Osteoblast (primary cell): ENCODE data around the gene EGLN3. TPM values are rescaled to one million over a fixed set of nuclear protein-coding genes. Genes with fewer than 3 reads are reported as not detected.

Source experiments
- DNase-seq: peaks from one replicate; pipeline ENCODE4 v3.0.0; 2011; ENCODE audit warnings: low spot score, mixed read lengths; ENCODE audit not compliant: insufficient read length; ENCODE audit errors: missing footprints
- H2AFZ ChIP-seq: 2 replicates; pipeline ENCODE4 v1.6.0; 2011; ENCODE audit warnings: mild to moderate bottlenecking, low read length
- H3K27ac ChIP-seq: 2 replicates; pipeline ENCODE4 v1.5.1; 2011; ENCODE audit warnings: mild to moderate bottlenecking, low read depth, low read length, moderate library complexity
- H3K27me3 ChIP-seq: 2 replicates; pipeline ENCODE4 v1.6.0; 2012; ENCODE audit warnings: mild to moderate bottlenecking, control low read depth, inconsistent platforms, low read length, moderate library complexity; ENCODE audit not compliant: insufficient read depth
- H3K36me3 ChIP-seq: 2 replicates; pipeline ENCODE4 v1.5.1; 2011; ENCODE audit warnings: mild to moderate bottlenecking, low read length, control low read depth, moderate library complexity; ENCODE audit not compliant: insufficient read depth
- H3K4me1 ChIP-seq: 2 replicates; pipeline ENCODE4 v1.5.1; 2011; ENCODE audit warnings: mild to moderate bottlenecking, low read length, control low read depth, moderate library complexity; ENCODE audit not compliant: insufficient read depth
- H3K4me2 ChIP-seq: 2 replicates; pipeline ENCODE4 v1.6.0; 2011; ENCODE audit warnings: mild to moderate bottlenecking, low read length; ENCODE audit not compliant: insufficient read depth
- H3K4me3 ChIP-seq: fragments of 200-600 bp; sonication (generic); 3 replicates; pipeline ENCODE4 v1.5.1; 2012; ENCODE audit warnings: mild to moderate bottlenecking, low read length, inconsistent platforms; ENCODE audit not compliant: insufficient read depth
- H3K79me2 ChIP-seq: 2 replicates; pipeline ENCODE4 v1.6.0; 2012; ENCODE audit warnings: mild to moderate bottlenecking, low read length, control low read depth, inconsistent platforms; ENCODE audit not compliant: insufficient read depth
- H3K9me3 ChIP-seq: 2 replicates; pipeline ENCODE4 v1.5.1; 2011; ENCODE audit warnings: low read depth, low read length, control low read depth
- H4K20me1 ChIP-seq: 2 replicates; pipeline ENCODE4 v1.6.0; 2012; ENCODE audit warnings: mild to moderate bottlenecking, low read length, control low read depth; ENCODE audit not compliant: insufficient read depth
- total RNA-seq: library from RNA; depleted of rRNA; stranded (reverse); fragments of >200 nt; gene quantifications from 2 replicates; pipeline ENCODE4 v1.2.3, GENCODE V29; 2012
- TF ChIP-seq, protein P1 (sequence below): IDR thresholded peaks from 2 replicates; pipeline ENCODE4 v1.5.1; 2011; ENCODE audit warnings: mild to moderate bottlenecking, low read depth, low read length, moderate library complexity; ENCODE audit errors: extremely low read depth

The EGLN3 gene
- total RNA-seq, 1 donor: under 0.01 TPM

DNA sequence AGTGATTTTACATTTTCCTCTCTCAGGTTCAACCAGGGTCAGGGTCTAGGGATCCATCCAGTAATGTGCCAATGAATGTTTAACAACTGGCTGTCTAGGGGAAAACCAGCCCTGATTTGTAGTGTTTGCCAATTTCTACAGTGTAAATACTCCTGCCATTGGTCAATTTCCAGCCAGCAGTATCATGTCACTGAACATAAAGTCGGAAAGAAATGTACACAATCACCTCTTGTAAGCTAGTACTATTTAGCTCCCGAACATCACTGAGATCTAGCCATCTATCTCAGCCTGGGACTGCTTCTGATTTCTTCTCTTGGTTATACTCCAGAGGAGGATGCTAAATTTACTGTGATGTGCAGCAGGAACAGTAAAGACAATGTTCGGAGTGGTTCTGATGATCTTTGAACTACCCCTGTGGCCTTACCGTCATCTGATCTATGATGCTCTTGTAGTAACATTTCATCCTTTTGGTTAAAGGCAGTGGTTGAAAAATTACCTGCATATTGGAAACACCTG, 36.7 kb upstream of the EGLN3 start:
- H3K4me1 ChIP-seq: no peaks in the 10 kb centered on the region
- TF ChIP-seq, protein P1, sequence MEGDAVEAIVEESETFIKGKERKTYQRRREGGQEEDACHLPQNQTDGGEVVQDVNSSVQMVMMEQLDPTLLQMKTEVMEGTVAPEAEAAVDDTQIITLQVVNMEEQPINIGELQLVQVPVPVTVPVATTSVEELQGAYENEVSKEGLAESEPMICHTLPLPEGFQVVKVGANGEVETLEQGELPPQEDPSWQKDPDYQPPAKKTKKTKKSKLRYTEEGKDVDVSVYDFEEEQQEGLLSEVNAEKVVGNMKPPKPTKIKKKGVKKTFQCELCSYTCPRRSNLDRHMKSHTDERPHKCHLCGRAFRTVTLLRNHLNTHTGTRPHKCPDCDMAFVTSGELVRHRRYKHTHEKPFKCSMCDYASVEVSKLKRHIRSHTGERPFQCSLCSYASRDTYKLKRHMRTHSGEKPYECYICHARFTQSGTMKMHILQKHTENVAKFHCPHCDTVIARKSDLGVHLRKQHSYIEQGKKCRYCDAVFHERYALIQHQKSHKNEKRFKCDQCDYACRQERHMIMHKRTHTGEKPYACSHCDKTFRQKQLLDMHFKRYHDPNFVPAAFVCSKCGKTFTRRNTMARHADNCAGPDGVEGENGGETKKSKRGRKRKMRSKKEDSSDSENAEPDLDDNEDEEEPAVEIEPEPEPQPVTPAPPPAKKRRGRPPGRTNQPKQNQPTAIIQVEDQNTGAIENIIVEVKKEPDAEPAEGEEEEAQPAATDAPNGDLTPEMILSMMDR: no peak
- no peak overlapping the region for H2AFZ ChIP-seq
- H3K9me3 ChIP-seq: no peaks in the 10 kb centered on the region
- H3K4me3 ChIP-seq: no peak overlapping the region
- H3K27ac ChIP-seq: no peak overlapping the region
- no peaks in the 10 kb centered on the region for H4K20me1 ChIP-seq
- no peak for DNase-seq
- H3K4me2 ChIP-seq: no peak overlapping the region
- no peaks in the 10 kb centered on the region for H3K79me2 ChIP-seq
- H3K36me3 ChIP-seq: no peaks in the 10 kb centered on the region
- H3K27me3 ChIP-seq: no peaks in the 10 kb centered on the region

DNA sequence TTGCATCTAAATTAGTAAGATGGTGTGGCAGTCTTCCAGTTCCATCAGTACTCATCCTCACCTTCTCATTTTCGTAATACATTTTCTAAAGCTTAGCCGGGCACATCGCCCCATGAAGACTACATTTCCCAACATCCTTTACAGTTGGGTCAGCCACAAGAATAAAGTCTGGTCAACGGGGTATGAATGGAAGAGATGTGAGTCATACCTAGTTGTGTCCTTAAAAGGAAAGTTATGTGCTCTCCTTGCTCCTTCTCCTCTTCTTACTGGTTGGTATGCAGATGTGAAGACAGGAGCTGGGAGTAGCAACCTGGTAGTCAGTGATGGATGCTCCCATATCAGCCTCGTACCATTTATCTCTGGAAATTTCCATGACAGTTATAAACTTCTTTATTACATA, 35.9 kb upstream of the EGLN3 start:
- Histone ChIP-seq H2AFZ (no peak overlapping the region), H3K36me3 (no peaks in the 10 kb centered on the region), H3K4me3 (no peak overlapping the region), H3K4me2 (no peak overlapping the region), H3K27ac (no peak overlapping the region), H3K9me3 (no peaks in the 10 kb centered on the region), H4K20me1 (no peaks in the 10 kb centered on the region), H3K79me2 (no peaks in the 10 kb centered on the region), H3K4me1 (no peaks in the 10 kb centered on the region), H3K27me3 (no peaks in the 10 kb centered on the region)
- DNase-seq: no peak
- TF ChIP-seq, protein P1: no peak

DNA sequence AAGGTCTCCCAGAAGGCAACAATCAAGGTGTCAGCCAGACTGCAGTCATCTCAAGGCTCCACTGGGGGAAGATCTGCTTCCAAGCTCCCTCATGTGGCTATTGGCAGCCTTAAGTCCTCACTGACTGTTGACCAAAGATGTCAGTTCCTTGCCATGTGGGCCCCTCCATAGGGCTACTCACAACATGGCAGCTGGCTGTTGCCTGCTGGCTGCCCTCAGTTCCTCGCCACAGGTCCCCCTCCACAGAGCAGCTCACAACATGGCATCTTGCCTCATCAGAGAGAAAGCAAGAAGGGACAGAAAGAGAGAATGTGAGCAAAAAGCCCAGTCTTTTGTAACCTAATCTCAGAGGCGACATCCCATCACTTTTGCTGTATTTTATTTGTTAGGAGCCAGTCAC, 34.4 kb upstream of the EGLN3 start:
- H3K27me3 ChIP-seq: no peaks in the 10 kb centered on the region
- H3K4me3 ChIP-seq: no peak overlapping the region
- no peak overlapping the region for H3K27ac ChIP-seq
- H3K4me1 ChIP-seq: no peaks in the 10 kb centered on the region
- H2AFZ ChIP-seq: no peak overlapping the region
- H3K79me2 ChIP-seq: no peaks in the 10 kb centered on the region
- TF ChIP-seq, protein P1: no peak
- no peaks in the 10 kb centered on the region for H3K9me3 ChIP-seq
- no peak overlapping the region for H3K4me2 ChIP-seq
- H4K20me1 ChIP-seq: no peaks in the 10 kb centered on the region
- no peak for DNase-seq
- no peaks in the 10 kb centered on the region for H3K36me3 ChIP-seq

DNA sequence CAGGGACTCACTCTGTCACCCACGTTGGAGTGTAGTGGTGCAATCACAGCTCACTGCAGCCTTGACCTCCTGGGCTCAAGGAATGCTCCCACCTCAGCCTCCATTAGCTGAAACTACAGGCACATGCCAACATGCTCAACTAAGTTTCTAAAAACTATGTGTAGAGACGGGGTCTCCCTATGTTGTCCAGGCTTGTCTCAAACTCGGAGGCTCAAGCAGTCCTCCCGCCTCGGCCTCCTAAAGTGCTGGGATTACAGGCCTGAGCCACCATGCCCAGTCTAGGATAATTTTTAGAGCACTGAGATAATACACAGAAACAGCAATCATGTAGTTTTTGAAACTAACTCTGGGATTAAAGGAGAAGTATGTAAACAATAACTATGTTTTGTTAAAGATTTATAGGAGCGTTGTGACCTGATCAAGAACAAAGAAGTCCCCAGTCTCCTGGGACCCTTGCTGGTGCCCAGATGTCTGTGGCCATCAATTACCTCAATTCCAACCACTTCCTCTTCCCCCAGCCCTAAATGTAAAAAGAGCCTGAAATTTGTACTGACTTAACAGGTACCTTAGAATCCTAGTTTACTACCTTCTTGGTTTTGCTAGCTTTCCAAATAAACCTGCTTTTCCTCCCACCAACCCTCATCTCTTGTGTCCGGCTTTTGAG, 28.9 kb upstream of the EGLN3 start:
- Histone ChIP-seq H3K4me3 (no peak overlapping the region), H3K79me2 (no peaks in the 10 kb centered on the region), H3K4me2 (no peak overlapping the region), H3K27me3 (no peaks in the 10 kb centered on the region), H3K36me3 (no peaks in the 10 kb centered on the region), H4K20me1 (no peaks in the 10 kb centered on the region), H3K9me3 (no peaks in the 10 kb centered on the region), H3K27ac (no peak overlapping the region), H2AFZ (no peak overlapping the region), H3K4me1 (no peaks in the 10 kb centered on the region)
- no peak for DNase-seq
- TF ChIP-seq, protein P1: no peak
